ENCODE measurements around the gene VAT1.

GRCh38 chr17:42989726-42990652, 32.2 kb downstream of the VAT1 start:
- TF ChIP-seq CTCF (IDR thresholded peaks at IDR 0.05; ENCODE audit: insufficient read depth, low read depth, low read length) (no peak), EZH2 (IDR thresholded peaks at IDR 0.05; ENCODE audit: insufficient read depth, low read length) (no peak)

Measured in astrocyte (in vitro differentiated cells and primary cell).